IMR-90 (cell line): ENCODE results near the gene NTRK2. TPM values are rescaled to one million over a fixed set of nuclear protein-coding genes. Genes with fewer than 3 reads are reported as not detected.

Experiments used
- ATAC-seq: fragments of 200-7000 bp; cut with Tn5 transposase; 2 replicates; pipeline ENCODE4 v1.9.1; 2020; ENCODE audit warnings: low read depth, mild to moderate bottlenecking, moderate library complexity
- BruUV-seq: library from RNA; stranded (reverse); fragments of 400-500 nt; replicated peaks from 2 replicates; lab custom pipeline; 2021; lab: Mats Ljungman, UMichigan
- CTCF ChIA-PET: fragments of 300-600 bp; formaldehyde crosslinking; extraction: SDS; loops from one replicate; lab custom pipeline; 2021; ENCODE audit warnings: antibody characterized with exemption; lab: Yijun Ruan, JAX
- POLR2A ChIA-PET: fragments of 300-600 bp; sonication (Branson Sonifier 250); formaldehyde crosslinking; loops from one replicate; lab custom pipeline; 2022; ENCODE audit warnings: antibody characterized with exemption; ENCODE audit not compliant: unreplicated experiment; lab: Charles Lee
- DNase-seq: peaks from one replicate; pipeline ENCODE4 v3.0.0; 2013
- H2AFZ ChIP-seq: replicated peaks from 2 replicates; pipeline ENCODE3; 2013; ENCODE audit warnings: low read length, mild to moderate bottlenecking; ENCODE audit not compliant: poor library complexity
- H2AK5ac ChIP-seq: 2 replicates; pipeline ENCODE4 v1.6.1; 2013; ENCODE audit warnings: low read depth, low read length, inconsistent platforms
- H2AK9ac ChIP-seq: replicated peaks from 2 replicates; pipeline ENCODE3; 2013; ENCODE audit warnings: mild to moderate bottlenecking, low read depth, low read length, moderate library complexity; ENCODE audit not compliant: poor library complexity
- H2BK120ac ChIP-seq: 2 replicates; pipeline ENCODE4 v1.6.1; 2013; ENCODE audit warnings: low read depth, low read length, inconsistent platforms
- H2BK15ac ChIP-seq: 3 replicates; pipeline ENCODE4 v1.6.1; 2013; ENCODE audit warnings: low read depth, low read length, inconsistent platforms
- H2BK20ac ChIP-seq: 2 replicates; pipeline ENCODE4 v1.6.1; 2013; ENCODE audit warnings: low read depth, mild to moderate bottlenecking, inconsistent platforms, low read length, moderate library complexity
- H2BK5ac ChIP-seq: 2 replicates; pipeline ENCODE4 v1.6.1; 2013; ENCODE audit warnings: mild to moderate bottlenecking, low read depth, low read length, inconsistent platforms; ENCODE audit not compliant: poor library complexity, severe bottlenecking
- H3K14ac ChIP-seq: replicated peaks from 2 replicates; pipeline ENCODE4 v1.6.1; 2013; ENCODE audit warnings: low read depth, low read length, inconsistent platforms
- H3K18ac ChIP-seq: 2 replicates; pipeline ENCODE4 v1.6.1; 2013; ENCODE audit warnings: low read depth, low read length, control low read depth
- H3K23ac ChIP-seq: 2 replicates; pipeline ENCODE4 v1.6.1; 2013; ENCODE audit warnings: low read depth, low read length, inconsistent platforms
- H3K27ac ChIP-seq: 2 replicates; pipeline ENCODE4 v1.5.1; 2013; ENCODE audit warnings: mild to moderate bottlenecking, control low read depth, low read length; ENCODE audit not compliant: insufficient read depth
- H3K27me3 ChIP-seq: 2 replicates; pipeline ENCODE4 v1.6.1; 2013; ENCODE audit warnings: low read length; ENCODE audit not compliant: control insufficient read depth, insufficient read depth
- H3K36me3 ChIP-seq: 2 replicates; pipeline ENCODE4 v1.6.1; 2013; ENCODE audit warnings: low read length, mixed read lengths; ENCODE audit not compliant: control insufficient read depth, insufficient read depth
- H3K4ac ChIP-seq: 2 replicates; pipeline ENCODE4 v1.6.1; 2013; ENCODE audit warnings: low read depth, low read length, inconsistent platforms
- H3K4me1 ChIP-seq: 2 replicates; pipeline ENCODE4 v1.6.1; 2013; ENCODE audit warnings: low read length, mixed read lengths; ENCODE audit not compliant: control insufficient read depth, insufficient read depth
- H3K4me2 ChIP-seq: 2 replicates; pipeline ENCODE4 v1.6.1; 2013; ENCODE audit warnings: low read depth, mild to moderate bottlenecking, control low read depth, low read length, moderate library complexity
- H3K4me3 ChIP-seq: 2 replicates; pipeline ENCODE4 v1.5.1; 2013; ENCODE audit warnings: low read depth, mild to moderate bottlenecking, control low read depth, low read length, moderate library complexity; ENCODE audit not compliant: insufficient read depth
- H3K56ac ChIP-seq: 2 replicates; pipeline ENCODE4 v1.6.1; 2013; ENCODE audit warnings: low read length, inconsistent platforms; ENCODE audit not compliant: insufficient read depth; ENCODE audit errors: extremely low read depth
- H3K79me1 ChIP-seq, 2 experiments: 2 replicates each; pipeline ENCODE4 v1.6.1; 2013; ENCODE audit warnings: low read length in 2 of 2, inconsistent platforms in 1 of 2, low read depth in 1 of 2
- H3K9ac ChIP-seq: 2 replicates; pipeline ENCODE4 v1.6.1; 2013; ENCODE audit warnings: low read depth, low read length, control low read depth
- H3K9me1 ChIP-seq: 2 replicates; pipeline ENCODE4 v1.6.1; 2013; ENCODE audit warnings: low read length, inconsistent platforms; ENCODE audit not compliant: insufficient read depth
- H3K9me3 ChIP-seq: 2 replicates; pipeline ENCODE4 v1.6.1; 2013; ENCODE audit warnings: low read length; ENCODE audit not compliant: control insufficient read depth, insufficient read depth
- H4K20me1 ChIP-seq: 2 replicates; pipeline ENCODE4 v1.6.1; 2013; ENCODE audit warnings: low read length, inconsistent platforms; ENCODE audit not compliant: insufficient read depth
- H4K5ac ChIP-seq: 2 replicates; pipeline ENCODE4 v1.6.1; 2013; ENCODE audit warnings: mild to moderate bottlenecking, low read depth, low read length, control low read depth
- H4K8ac ChIP-seq, 2 experiments: 2 replicates each; pipeline ENCODE4 v1.6.1; 2013; ENCODE audit warnings: low read depth in 2 of 2, low read length in 2 of 2, control low read depth in 1 of 2, inconsistent platforms in 1 of 2
- H4K91ac ChIP-seq: 2 replicates; pipeline ENCODE4 v1.6.1; 2013; ENCODE audit warnings: low read depth, low read length, inconsistent platforms; ENCODE audit not compliant: insufficient read depth
- CHD1 ChIP-seq: IDR thresholded peaks from 2 replicates; pipeline ENCODE4 v1.6.1; 2012; ENCODE audit warnings: low read depth, low read length, improper control_type of control experiment
- FOS ChIP-seq: fragments of 150-350 bp; IDR thresholded peaks from 2 replicates; pipeline ENCODE4 v1.6.1; 2016; ENCODE audit warnings: low read depth, low read length
- WGBS, 2 experiments: methylation state at CpG; one replicate each; pipeline versions ENCODE4 v1.1.5 to v1.1.7; 2013; ENCODE audit warnings: missing lambda C conversion rate in 2 of 2; ENCODE audit not compliant: insufficient read length in 1 of 2; ENCODE audit errors: extremely low coverage in 2 of 2; 5-methylcytosine and 5-hydroxymethylcytosine counted together
- dilution Hi-C: fragments of 300-500 bp; cut with HindIII; formaldehyde crosslinking; loops from one replicate; pipeline ENCODE4 v1.14.3; 2018; ENCODE audit warnings: low sequenced_read_pairs; ENCODE audit not compliant: unreplicated experiment
- in situ Hi-C: fragments of 300-500 bp; cut with MboI; formaldehyde crosslinking; loops from 3 replicates; pipeline ENCODE4 v1.14.3; 2019; ENCODE audit warnings: low sequenced_read_pairs, inconsistent platforms, mixed read lengths
- intact Hi-C: fragments of 100-400 bp; cut with micrococcal nuclease; formaldehyde crosslinking; loops from 2 replicates; pipeline ENCODE4 v1.10.0; 2022
- polyA plus RNA-seq, 3 experiments: library from polyadenylated mRNA; depleted of rRNA; stranded (reverse); fragments of >200 nt; gene quantifications; 2 replicates each; pipeline ENCODE4 v1.2.3, GENCODE V29; 2012; ENCODE audit warnings: low replicate concordance in 1 of 3
- total RNA-seq: library from RNA; depleted of rRNA; stranded (reverse); fragments of >200 nt; gene quantifications from 2 replicates; pipeline ENCODE4 v1.2.3, GENCODE V29; 2012
- TF ChIP-seq, protein P1 (sequence below): fragments of 150-350 bp; IDR thresholded peaks from 2 replicates; pipeline ENCODE4 v1.6.1; 2017; ENCODE audit warnings: mild to moderate bottlenecking, antibody characterized with exemption, low read length, low read depth

Gene NTRK2
- total and polyA plus RNA-seq, 2 of the 4 experiments (the other 2 are of a cell fraction), result under 0.01 to 0.02 TPM

DNA sequence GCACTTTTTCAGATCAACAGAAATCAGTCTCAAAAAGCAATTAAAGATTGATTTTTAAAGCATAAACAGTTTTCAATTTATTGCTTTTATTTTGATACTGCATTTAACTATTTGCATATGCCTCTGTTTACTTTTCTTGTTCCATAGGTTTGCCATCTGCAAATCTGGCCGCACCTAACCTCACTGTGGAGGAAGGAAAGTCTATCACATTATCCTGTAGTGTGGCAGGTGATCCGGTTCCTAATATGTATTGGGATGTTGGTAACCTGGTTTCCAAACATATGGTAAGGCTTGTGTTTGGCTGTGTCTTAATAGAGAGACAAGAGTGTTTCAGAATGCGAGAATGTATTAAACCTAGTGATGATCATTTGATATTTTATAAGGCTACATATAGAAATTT, 53.9 kb downstream of the NTRK2 start:
- Histone ChIP-seq H4K8ac (no peak overlapping the region), H3K27me3 (no peaks in the 10 kb centered on the region)
- in situ Hi-C loops, result no loop called here

More for the DNA sequence above, 53.9 kb downstream of the NTRK2 start:
- Histone ChIP-seq H3K4me3 (no peak overlapping the region), H3K9me1 (no peaks in the 10 kb centered on the region), H4K91ac (no peak overlapping the region), H3K36me3 (no peaks in the 10 kb centered on the region), H2AFZ (no peak overlapping the region), H2BK15ac (no peak overlapping the region), H3K14ac (no peak overlapping the region), H2AK5ac (no peak overlapping the region), H2AK9ac (no peak overlapping the region), H3K23ac (no peak overlapping the region), H3K4me1 (no peaks in the 10 kb centered on the region), H3K9ac (no peak overlapping the region), H3K27ac (no peak overlapping the region), H2BK120ac (no peak overlapping the region), H3K9me3 (peaks cover 1% of the 10 kb centered on the region; the same call in 1 of the 2 replicates), H2BK20ac (no peak overlapping the region), H3K79me1 (no peaks in the 10 kb centered on the region), H2BK5ac (no peak overlapping the region), H4K20me1 (no peaks in the 10 kb centered on the region), H3K56ac (no peak overlapping the region), H3K4ac (no peak overlapping the region), H3K18ac (no peak overlapping the region), H4K5ac (no peak overlapping the region), H3K4me2 (no peak overlapping the region)
- dilution Hi-C loops (no loop called here), intact Hi-C loops (no loop called here)
- ChIA-PET POLR2A (no interaction called here), CTCF (no interaction called here)
- TF ChIP-seq, protein P1, sequence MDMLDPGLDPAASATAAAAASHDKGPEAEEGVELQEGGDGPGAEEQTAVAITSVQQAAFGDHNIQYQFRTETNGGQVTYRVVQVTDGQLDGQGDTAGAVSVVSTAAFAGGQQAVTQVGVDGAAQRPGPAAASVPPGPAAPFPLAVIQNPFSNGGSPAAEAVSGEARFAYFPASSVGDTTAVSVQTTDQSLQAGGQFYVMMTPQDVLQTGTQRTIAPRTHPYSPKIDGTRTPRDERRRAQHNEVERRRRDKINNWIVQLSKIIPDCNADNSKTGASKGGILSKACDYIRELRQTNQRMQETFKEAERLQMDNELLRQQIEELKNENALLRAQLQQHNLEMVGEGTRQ, result no peak
- TF ChIP-seq FOS, result no peak
- no peak for TF ChIP-seq CHD1
- DNase-seq, result no peak
- WGBS, 2 experiments, result no CpG with 5 or more reads among the region's 3 CpGs
- BruUV-seq, result no TSS peak
- ATAC-seq, result no peak
